Measurements from ENCODE around the gene GSTM1. TPM values are rescaled to one million over a fixed set of nuclear protein-coding genes. Genes with fewer than 3 reads are reported as not detected.
"Not testable (repeated sequence)": the region's sequence is repeated elsewhere in the genome, so short reads cannot be mapped to it uniquely, and the experiment has no call there.

The GSTM1 gene
- total RNA-seq, 1 donor from 2014 or later: 13.8 TPM

- H2AFZ ChIP-seq (replicated peaks): no peak overlapping the region
- H3F3A ChIP-seq (ENCODE audit: low read depth): peaks cover 4% of the 10 kb centered on the region
- H3K4me1 Mint-ChIP-seq: peaks cover 17% of the 10 kb centered on the region
- H3K36me3 ChIP-seq: no peaks in the 10 kb centered on the region
- H3K4me3 Mint-ChIP-seq: no peak overlapping the region
- no peaks in the 10 kb centered on the region for H4K20me1 ChIP-seq (ENCODE audit: low read depth)
- no peaks in the 10 kb centered on the region for H3K9me3 ChIP-seq (ENCODE audit: low read depth)
- H3K79me2 ChIP-seq (ENCODE audit: low read depth): no peaks in the 10 kb centered on the region
- peaks cover 3% of the 10 kb centered on the region for H3K4me1 ChIP-seq
- no peak overlapping the region for H3K4me3 ChIP-seq
- peaks cover 10% of the 10 kb centered on the region for H3K27me3 Mint-ChIP-seq (ENCODE audit: insufficient read depth, low read depth)
- H3K4me2 ChIP-seq: no peak overlapping the region
- no peaks in the 10 kb centered on the region for H3K9me3 Mint-ChIP-seq
- no peak overlapping the region for H3K27ac ChIP-seq
- no peak overlapping the region for H3K9ac ChIP-seq
- peaks cover 15% of the 10 kb centered on the region for H3K27me3 ChIP-seq
- H3K27ac Mint-ChIP-seq: no peak overlapping the region
- H3K36me3 Mint-ChIP-seq: peaks cover 6% of the 10 kb centered on the region
- TF ChIP-seq EZH2phosphoT487 (IDR thresholded peaks at IDR 0.05): no peak
- TF ChIP-seq EZH2 (IDR thresholded peaks at IDR 0.05): no peak
- TF ChIP-seq CTCF (IDR thresholded peaks at IDR 0.05): no peak
- no peak for DNase-seq (ENCODE audit: low spot score)
Observed at GRCh38 chr1:109659145-109659544, 28.5 kb upstream of the GSTM1 start.

- Histone ChIP-seq H3K27ac (no peak overlapping the region), H3K79me2 (ENCODE audit: low read depth) (no peaks in the 10 kb centered on the region), H3K9ac (no peak overlapping the region), H3K36me3 (no peaks in the 10 kb centered on the region), H3K4me3 (no peak overlapping the region), H4K20me1 (ENCODE audit: low read depth) (no peaks in the 10 kb centered on the region), H3K4me1 (peaks cover 3% of the 10 kb centered on the region), H3K4me2 (no peak overlapping the region), H2AFZ (replicated peaks) (no peak overlapping the region), H3F3A (ENCODE audit: low read depth) (peaks cover 4% of the 10 kb centered on the region), H3K9me3 (ENCODE audit: low read depth) (no peaks in the 10 kb centered on the region), H3K27me3 (peaks cover 5% of the 10 kb centered on the region)
- no peak for DNase-seq (ENCODE audit: low spot score)
- Mint-ChIP-seq H3K9me3 (no peaks in the 10 kb centered on the region), H3K27me3 (ENCODE audit: insufficient read depth, low read depth) (peaks cover 8% of the 10 kb centered on the region), H3K4me1 (peaks cover 17% of the 10 kb centered on the region), H3K27ac (no peak overlapping the region), H3K4me3 (no peak overlapping the region), H3K36me3 (peaks cover 6% of the 10 kb centered on the region)
- TF ChIP-seq EZH2 (IDR thresholded peaks at IDR 0.05) (no peak), EZH2phosphoT487 (IDR thresholded peaks at IDR 0.05) (no peak), CTCF (IDR thresholded peaks at IDR 0.05) (no peak)
Observed at GRCh38 chr1:109659997-109660690, 27.5 kb upstream of the GSTM1 start.

GRCh38 chr1:109660691-109661026 lies 27.0 kb upstream of the GSTM1 start:
- H3K27me3 Mint-ChIP-seq (ENCODE audit: insufficient read depth, low read depth); H3K9me3 ChIP-seq (ENCODE audit: low read depth); H3K36me3 Mint-ChIP-seq; H3K4me3 ChIP-seq; DNase-seq (ENCODE audit: low spot score); H3K27ac ChIP-seq; H3K9me3 Mint-ChIP-seq; H3K36me3 ChIP-seq; H3K4me3 Mint-ChIP-seq; H3K79me2 ChIP-seq (ENCODE audit: low read depth); H3K27me3 ChIP-seq; H3F3A ChIP-seq (ENCODE audit: low read depth); H2AFZ ChIP-seq (replicated peaks); H4K20me1 ChIP-seq (ENCODE audit: low read depth); H3K27ac Mint-ChIP-seq; H3K4me2 ChIP-seq; H3K4me1 ChIP-seq; H3K9ac ChIP-seq: not testable (repeated sequence)
- H3K4me1 Mint-ChIP-seq: peaks cover 14% of the 10 kb centered on the region

GRCh38 chr1:109661391-109661790 lies 26.2 kb upstream of the GSTM1 start:
- Histone ChIP-seq H3K27ac (no peak overlapping the region), H3K9me3 (ENCODE audit: low read depth) (no peaks in the 10 kb centered on the region), H3K9ac (no peak overlapping the region), H3K4me1 (no peaks in the 10 kb centered on the region), H2AFZ (replicated peaks) (no peak overlapping the region), H3K79me2 (ENCODE audit: low read depth) (no peaks in the 10 kb centered on the region), H4K20me1 (ENCODE audit: low read depth) (no peaks in the 10 kb centered on the region), H3K4me2 (no peak overlapping the region), H3F3A (ENCODE audit: low read depth) (no peaks in the 10 kb centered on the region), H3K27me3 (no peaks in the 10 kb centered on the region), H3K36me3 (no peaks in the 10 kb centered on the region), H3K4me3 (no peak overlapping the region)
- peaks cover 6% of the 10 kb centered on the region for H3K36me3 Mint-ChIP-seq
- H3K9me3 Mint-ChIP-seq: no peaks in the 10 kb centered on the region
- no peak overlapping the region for H3K4me3 Mint-ChIP-seq
- DNase-seq (ENCODE audit: low spot score): no peak
- peaks cover 13% of the 10 kb centered on the region for H3K4me1 Mint-ChIP-seq
- H3K27me3 Mint-ChIP-seq (ENCODE audit: insufficient read depth, low read depth): peaks cover 8% of the 10 kb centered on the region
- H3K27ac Mint-ChIP-seq: no peak overlapping the region
- TF ChIP-seq EZH2phosphoT487 (IDR thresholded peaks at IDR 0.05) (no peak), CTCF (IDR thresholded peaks at IDR 0.05) (no peak), EZH2 (IDR thresholded peaks at IDR 0.05) (no peak)

All from neural progenitor cell (in vitro differentiated cells).